Thoracic aorta (tissue), 2 donors: ENCODE measurements around the gene GET4. TPM values are rescaled to one million over a fixed set of nuclear protein-coding genes. Genes with fewer than 3 reads are reported as not detected.
"Not testable (repeated sequence)": the region's sequence is repeated elsewhere in the genome, so short reads cannot be mapped to it uniquely, and the experiment has no call there.

ENCODE experiments used
- ATAC-seq: fragments of 150-250 bp; one replicate; pipeline ENCODE4 v1.8.0; 2017; ENCODE audit warnings: low read depth; ENCODE audit not compliant: insufficient number of reproducible peaks, low FRiP score
- DNase-seq: peaks from one replicate; pipeline ENCODE4 v3.0.0-alpha.2; 2020; ENCODE audit warnings: low spot score
- H3K27ac ChIP-seq, 2 donors: fragments of 200-600 bp; sonication (generic); 1 replicate in 1 of 2; 2 replicates in 1 of 2; pipeline ENCODE4 v1.5.1; 2016; ENCODE audit warnings: mild to moderate bottlenecking in 2 of 2, moderate library complexity in 2 of 2
- H3K27me3 ChIP-seq: fragments of 200-600 bp; sonication (generic); replicated peaks from 2 replicates; pipeline ENCODE4 v1.6.0; 2016; ENCODE audit warnings: mild to moderate bottlenecking; ENCODE audit not compliant: insufficient read depth
- H3K36me3 ChIP-seq: fragments of 200-600 bp; sonication (generic); one replicate; pipeline ENCODE4 v1.5.1; 2016
- H3K4me1 ChIP-seq, 2 donors: fragments of 200-600 bp; sonication (generic); 1 replicate in 1 of 2; 2 replicates in 1 of 2; pipeline versions ENCODE4 v1.5.1 to v1.6.0; 2016; ENCODE audit warnings: low read depth in 2 of 2, mild to moderate bottlenecking in 1 of 2; ENCODE audit not compliant: control insufficient read depth in 1 of 2
- H3K4me3 ChIP-seq: fragments of 200-600 bp; sonication (generic); 2 replicates; pipeline ENCODE4 v1.5.1; 2016; ENCODE audit warnings: mild to moderate bottlenecking
- H3K9me3 ChIP-seq: fragments of 200-600 bp; sonication (generic); 2 replicates; pipeline ENCODE4 v1.5.1; 2016
- CTCF ChIP-seq: fragments of 200-600 bp; sonication (generic); IDR thresholded peaks from one replicate; pipeline ENCODE4 v1.5.1; 2019; ENCODE audit warnings: antibody characterized with exemption
- total RNA-seq, 2 donors: library from RNA; depleted of rRNA; stranded (reverse); fragments of >200 nt; gene quantifications; one replicate each; pipeline versions ENCODE4 v1.1.0 to v1.2.3, GENCODE V29; 2016

The GET4 gene
- total RNA-seq, 2 donors from 2014 or later, result 26.9 to 28.4 TPM

- H3K27ac ChIP-seq, result no peak overlapping the region
- TF ChIP-seq CTCF, result no peak
- no peak overlapping the region for H3K4me3 ChIP-seq
- ATAC-seq, result no peak
- H3K9me3 ChIP-seq, result no peaks in the 10 kb centered on the region
- peaks cover 37% of the 10 kb centered on the region for H3K36me3 ChIP-seq
- H3K4me1 ChIP-seq, result peaks cover 9 to 24% of the 10 kb centered on the region in 2 donors
- DNase-seq, result no peak
- no peaks in the 10 kb centered on the region for H3K27me3 ChIP-seq
Observed at GRCh38 chr7:845731-846130, 30.6 kb upstream of the GET4 start.

- H3K27me3 ChIP-seq, H3K4me3 ChIP-seq, H3K27ac ChIP-seq, H3K9me3 ChIP-seq, ATAC-seq, DNase-seq: not testable (repeated sequence)
- H3K4me1 ChIP-seq, result peaks cover 4 to 12% of the 10 kb centered on the region in 2 donors
- peaks cover 40% of the 10 kb centered on the region for H3K36me3 ChIP-seq
Observed at GRCh38 chr7:846958-847650, 29.2 kb upstream of the GET4 start.

GRCh38 chr7:847728-848127, 28.6 kb upstream of the GET4 start:
- H3K36me3 ChIP-seq, result peaks cover 46% of the 10 kb centered on the region
- not testable (repeated sequence) for DNase-seq, H3K9me3 ChIP-seq, H3K4me1 ChIP-seq, H3K4me3 ChIP-seq, ATAC-seq, H3K27ac ChIP-seq, H3K27me3 ChIP-seq

GRCh38 chr7:849145-849544, 27.2 kb upstream of the GET4 start:
- Histone ChIP-seq H3K9me3 (no peaks in the 10 kb centered on the region), H3K4me3 (no peak overlapping the region), H3K27me3 (no peaks in the 10 kb centered on the region), H3K4me1 (no peaks in the 10 kb centered on the region), H3K36me3 (peaks cover 50% of the 10 kb centered on the region), H3K27ac (no peak overlapping the region)
- no peak for TF ChIP-seq CTCF
- ATAC-seq (no peak), DNase-seq (no peak)

- H3K36me3 ChIP-seq, result peaks cover 49% of the 10 kb centered on the region
- ATAC-seq, result no peak
- no peak for DNase-seq
Observed at GRCh38 chr7:849781-850180, 26.6 kb upstream of the GET4 start.

GRCh38 chr7:851204-851603, 25.1 kb upstream of the GET4 start:
- Histone ChIP-seq H3K27ac (no peak overlapping the region), H3K9me3 (no peaks in the 10 kb centered on the region), H3K36me3 (peaks cover 53% of the 10 kb centered on the region), H3K4me1 (no peaks in the 10 kb centered on the region), H3K27me3 (no peaks in the 10 kb centered on the region), H3K4me3 (no peak overlapping the region)
- DNase-seq, result no peak
- no peak for TF ChIP-seq CTCF
- no peak for ATAC-seq

More at GRCh38 chr7:849781-850180, 26.6 kb upstream of the GET4 start:
- H3K9me3 ChIP-seq, result no peaks in the 10 kb centered on the region
- no peaks in the 10 kb centered on the region for H3K4me1 ChIP-seq
- TF ChIP-seq CTCF, result no peak
- H3K27ac ChIP-seq, result no peak overlapping the region
- no peak overlapping the region for H3K4me3 ChIP-seq
- H3K27me3 ChIP-seq, result no peaks in the 10 kb centered on the region
